Activated naive CD4-positive, alpha-beta T cell treated with Interleukin-2 at 50 U/mL for 16 hours (primary cell): ENCODE results near the gene ZNF45.
A peak's percentile ranks its signal among the peaks of the same experiment; 100 is the strongest.
"Not testable (repeated sequence)": the region's sequence is repeated elsewhere in the genome, so short reads cannot be mapped to it uniquely, and the experiment has no call there.

ENCODE experiments used
- DNase-seq: peaks from one replicate; pipeline ENCODE4 v3.0.0-alpha.2; 2020

The ZNF45 gene

GRCh38 chr19:43934985-43935708 is at the start of gene ZNF45:
Gene ZNF45 (minus strand): TSS chr19:43935282. CDS start chr19:43922185, 13,097 bp downstream.
- peak; percentile 88 for DNase-seq

GRCh38 chr19:43984687-43985000 is 49.6 kb upstream of the ZNF45 start:
- DNase-seq = no peak

- peak; percentile 73 for DNase-seq
Observed at GRCh38 chr19:43983912-43984686, 49.0 kb upstream of the ZNF45 start, which contains the start of gene ZNF155. Gene ZNF155 (plus strand): TSS chr19:43984188. CDS start chr19:43988544, 4,356 bp downstream.

- no peak for DNase-seq
Observed at GRCh38 chr19:43983544-43983911, 48.4 kb upstream of the ZNF45 start.

GRCh38 chr19:43976732-43977131 is 41.6 kb upstream of the ZNF45 start:
- no peak for DNase-seq

GRCh38 chr19:43966079-43966694 is 31.1 kb upstream of the ZNF45 start:
- DNase-seq = no peak

GRCh38 chr19:43960411-43960810 is 25.3 kb upstream of the ZNF45 start:
- DNase-seq = no peak

- DNase-seq = no peak
Observed at GRCh38 chr19:43957891-43958290, 22.8 kb upstream of the ZNF45 start.

- no peak for DNase-seq
Observed at GRCh38 chr19:43956827-43957226, 21.7 kb upstream of the ZNF45 start.

- peak; percentile 64 for DNase-seq
Observed at GRCh38 chr19:43950834-43951645, 16.0 kb upstream of the ZNF45 start, which contains the start of gene ZNF221. Gene ZNF221 (plus strand): TSS chr19:43951228. CDS start chr19:43962727, 11,499 bp downstream.

GRCh38 chr19:43949803-43950202 is 14.7 kb upstream of the ZNF45 start:
- not testable (repeated sequence) for DNase-seq

GRCh38 chr19:43947412-43947811 is 12.3 kb upstream of the ZNF45 start:
- not testable (repeated sequence) for DNase-seq

- no peak for DNase-seq
Observed at GRCh38 chr19:43941209-43941608, 6.1 kb upstream of the ZNF45 start.

- DNase-seq = no peak
Observed at GRCh38 chr19:43940719-43941118, 5.6 kb upstream of the ZNF45 start.

- DNase-seq = no peak
Observed at GRCh38 chr19:43939557-43940260, 4.6 kb upstream of the ZNF45 start.

- no peak for DNase-seq
Observed at GRCh38 chr19:43936188-43936587, 1.1 kb upstream of the ZNF45 start.

- no peak for DNase-seq
Observed at GRCh38 chr19:43934055-43934984, 762 bp downstream of the ZNF45 start.

GRCh38 chr19:43928820-43929219 is 6.3 kb downstream of the ZNF45 start:
- no peak for DNase-seq

- DNase-seq = no peak
Observed at GRCh38 chr19:43923875-43924274, 11.2 kb downstream of the ZNF45 start.

GRCh38 chr19:43914051-43914450 is 21.0 kb downstream of the ZNF45 start:
- no peak for DNase-seq

- DNase-seq = no peak
Observed at GRCh38 chr19:43913383-43913782, 21.7 kb downstream of the ZNF45 start.
